ENCODE measurements around the gene TEX13D. TPM values are rescaled to one million over a fixed set of nuclear protein-coding genes. Genes with fewer than 3 reads are reported as not detected.

TEX13D gene
- total RNA-seq, 1 donor from 2014 or later: not detected

GRCh38 chrX:124347242-124347641 is 14.8 kb downstream of the TEX13D start:
- Mint-ChIP-seq H3K9me3 (ENCODE audit: unreplicated experiment) (no peaks in the 10 kb centered on the region), H3K27me3 (ENCODE audit: unreplicated experiment) (no peaks in the 10 kb centered on the region), H3K36me3 (ENCODE audit: low read depth, unreplicated experiment) (no peaks in the 10 kb centered on the region), H3K4me3 (ENCODE audit: unreplicated experiment) (no peak overlapping the region), H3K27ac (ENCODE audit: unreplicated experiment) (no peak overlapping the region), H3K4me1 (ENCODE audit: unreplicated experiment) (no peaks in the 10 kb centered on the region)
- DNase-seq (ENCODE audit: low spot score): no peak
- TF ChIP-seq CTCF (IDR thresholded peaks at IDR 0.05; ENCODE audit: unreplicated experiment): no peak

- no peak for TF ChIP-seq CTCF (IDR thresholded peaks at IDR 0.05; ENCODE audit: unreplicated experiment)
- no peaks in the 10 kb centered on the region for H3K4me1 Mint-ChIP-seq (ENCODE audit: unreplicated experiment)
- H3K27me3 Mint-ChIP-seq (ENCODE audit: unreplicated experiment): no peaks in the 10 kb centered on the region
- H3K4me3 Mint-ChIP-seq (ENCODE audit: unreplicated experiment): no peak overlapping the region
- H3K27ac Mint-ChIP-seq (ENCODE audit: unreplicated experiment): no peak overlapping the region
- DNase-seq (ENCODE audit: low spot score): no peak
- H3K9me3 Mint-ChIP-seq (ENCODE audit: unreplicated experiment): no peaks in the 10 kb centered on the region
- no peaks in the 10 kb centered on the region for H3K36me3 Mint-ChIP-seq (ENCODE audit: low read depth, unreplicated experiment)
Measured at GRCh38 chrX:124348182-124348581, 15.7 kb downstream of the TEX13D start.

- Mint-ChIP-seq H3K4me1 (ENCODE audit: unreplicated experiment) (no peaks in the 10 kb centered on the region), H3K27ac (ENCODE audit: unreplicated experiment) (no peak overlapping the region), H3K36me3 (ENCODE audit: low read depth, unreplicated experiment) (no peaks in the 10 kb centered on the region), H3K9me3 (ENCODE audit: unreplicated experiment) (no peaks in the 10 kb centered on the region), H3K27me3 (ENCODE audit: unreplicated experiment) (no peaks in the 10 kb centered on the region), H3K4me3 (ENCODE audit: unreplicated experiment) (no peak overlapping the region)
- DNase-seq (ENCODE audit: low spot score): no peak
- no peak for TF ChIP-seq CTCF (IDR thresholded peaks at IDR 0.05; ENCODE audit: unreplicated experiment)
Measured at GRCh38 chrX:124348885-124349453, 16.5 kb downstream of the TEX13D start.

- no peaks in the 10 kb centered on the region for H3K9me3 Mint-ChIP-seq (ENCODE audit: unreplicated experiment)
- H3K4me3 Mint-ChIP-seq (ENCODE audit: unreplicated experiment): no peak overlapping the region
- no peaks in the 10 kb centered on the region for H3K36me3 Mint-ChIP-seq (ENCODE audit: low read depth, unreplicated experiment)
- H3K4me1 Mint-ChIP-seq (ENCODE audit: unreplicated experiment): no peaks in the 10 kb centered on the region
- no peak for TF ChIP-seq CTCF (IDR thresholded peaks at IDR 0.05; ENCODE audit: unreplicated experiment)
- no peaks in the 10 kb centered on the region for H3K27me3 Mint-ChIP-seq (ENCODE audit: unreplicated experiment)
- DNase-seq (ENCODE audit: low spot score): no peak
- H3K27ac Mint-ChIP-seq (ENCODE audit: unreplicated experiment): no peak overlapping the region
Measured at GRCh38 chrX:124354648-124355047, 22.2 kb downstream of the TEX13D start.

- no peaks in the 10 kb centered on the region for H3K36me3 Mint-ChIP-seq (ENCODE audit: low read depth, unreplicated experiment)
- no peak for TF ChIP-seq CTCF (IDR thresholded peaks at IDR 0.05; ENCODE audit: unreplicated experiment)
- no peaks in the 10 kb centered on the region for H3K9me3 Mint-ChIP-seq (ENCODE audit: unreplicated experiment)
- no peak overlapping the region for H3K4me3 Mint-ChIP-seq (ENCODE audit: unreplicated experiment)
- H3K27ac Mint-ChIP-seq (ENCODE audit: unreplicated experiment): no peak overlapping the region
- no peaks in the 10 kb centered on the region for H3K27me3 Mint-ChIP-seq (ENCODE audit: unreplicated experiment)
- no peaks in the 10 kb centered on the region for H3K4me1 Mint-ChIP-seq (ENCODE audit: unreplicated experiment)
- no peak for DNase-seq (ENCODE audit: low spot score)
Measured at GRCh38 chrX:124358800-124359383, 26.4 kb downstream of the TEX13D start.

Measured in endothelial cell (in vitro differentiated cells).